ENCODE results near the gene PATJ.

DNA sequence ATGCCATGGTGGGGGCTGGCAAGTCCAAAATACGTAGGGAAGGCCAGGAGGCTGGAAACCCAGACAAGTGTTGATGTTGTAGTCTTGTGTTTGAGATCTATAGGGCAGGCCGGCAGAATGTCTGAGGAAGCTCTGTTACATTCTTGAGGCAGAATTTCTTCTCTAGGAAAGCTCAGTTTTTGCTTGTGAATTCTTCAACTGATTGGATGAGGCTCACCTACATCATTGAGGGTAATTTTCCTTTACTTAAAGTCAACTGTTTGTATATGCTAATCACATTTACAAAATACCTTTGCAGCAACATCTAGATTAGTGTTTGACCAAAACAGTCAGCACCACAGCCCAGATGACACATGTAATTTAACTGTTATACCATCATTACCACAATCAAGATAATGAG, 37.0 kb downstream of the PATJ start:
- TF ChIP-seq TAF1 (IDR thresholded peaks at IDR 0.05; ENCODE audit: borderline replicate concordance, insufficient read depth, low read length) = no peak
- TF ChIP-seq, protein P1, sequence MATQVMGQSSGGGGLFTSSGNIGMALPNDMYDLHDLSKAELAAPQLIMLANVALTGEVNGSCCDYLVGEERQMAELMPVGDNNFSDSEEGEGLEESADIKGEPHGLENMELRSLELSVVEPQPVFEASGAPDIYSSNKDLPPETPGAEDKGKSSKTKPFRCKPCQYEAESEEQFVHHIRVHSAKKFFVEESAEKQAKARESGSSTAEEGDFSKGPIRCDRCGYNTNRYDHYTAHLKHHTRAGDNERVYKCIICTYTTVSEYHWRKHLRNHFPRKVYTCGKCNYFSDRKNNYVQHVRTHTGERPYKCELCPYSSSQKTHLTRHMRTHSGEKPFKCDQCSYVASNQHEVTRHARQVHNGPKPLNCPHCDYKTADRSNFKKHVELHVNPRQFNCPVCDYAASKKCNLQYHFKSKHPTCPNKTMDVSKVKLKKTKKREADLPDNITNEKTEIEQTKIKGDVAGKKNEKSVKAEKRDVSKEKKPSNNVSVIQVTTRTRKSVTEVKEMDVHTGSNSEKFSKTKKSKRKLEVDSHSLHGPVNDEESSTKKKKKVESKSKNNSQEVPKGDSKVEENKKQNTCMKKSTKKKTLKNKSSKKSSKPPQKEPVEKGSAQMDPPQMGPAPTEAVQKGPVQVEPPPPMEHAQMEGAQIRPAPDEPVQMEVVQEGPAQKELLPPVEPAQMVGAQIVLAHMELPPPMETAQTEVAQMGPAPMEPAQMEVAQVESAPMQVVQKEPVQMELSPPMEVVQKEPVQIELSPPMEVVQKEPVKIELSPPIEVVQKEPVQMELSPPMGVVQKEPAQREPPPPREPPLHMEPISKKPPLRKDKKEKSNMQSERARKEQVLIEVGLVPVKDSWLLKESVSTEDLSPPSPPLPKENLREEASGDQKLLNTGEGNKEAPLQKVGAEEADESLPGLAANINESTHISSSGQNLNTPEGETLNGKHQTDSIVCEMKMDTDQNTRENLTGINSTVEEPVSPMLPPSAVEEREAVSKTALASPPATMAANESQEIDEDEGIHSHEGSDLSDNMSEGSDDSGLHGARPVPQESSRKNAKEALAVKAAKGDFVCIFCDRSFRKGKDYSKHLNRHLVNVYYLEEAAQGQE (IDR thresholded peaks at IDR 0.05; ENCODE audit: insufficient read depth in 1 of 2, low read depth in 2 of 2, low read length in 2 of 2) = no peak
